Amygdala (tissue), 56 donors: ENCODE measurements around the gene GNAZ.

ENCODE experiments used
- DNase-seq, 56 donors: peaks; one replicate each; lab custom pipeline; 2025; lab: John Stamatoyannopoulos, UW

GNAZ gene

DNA sequence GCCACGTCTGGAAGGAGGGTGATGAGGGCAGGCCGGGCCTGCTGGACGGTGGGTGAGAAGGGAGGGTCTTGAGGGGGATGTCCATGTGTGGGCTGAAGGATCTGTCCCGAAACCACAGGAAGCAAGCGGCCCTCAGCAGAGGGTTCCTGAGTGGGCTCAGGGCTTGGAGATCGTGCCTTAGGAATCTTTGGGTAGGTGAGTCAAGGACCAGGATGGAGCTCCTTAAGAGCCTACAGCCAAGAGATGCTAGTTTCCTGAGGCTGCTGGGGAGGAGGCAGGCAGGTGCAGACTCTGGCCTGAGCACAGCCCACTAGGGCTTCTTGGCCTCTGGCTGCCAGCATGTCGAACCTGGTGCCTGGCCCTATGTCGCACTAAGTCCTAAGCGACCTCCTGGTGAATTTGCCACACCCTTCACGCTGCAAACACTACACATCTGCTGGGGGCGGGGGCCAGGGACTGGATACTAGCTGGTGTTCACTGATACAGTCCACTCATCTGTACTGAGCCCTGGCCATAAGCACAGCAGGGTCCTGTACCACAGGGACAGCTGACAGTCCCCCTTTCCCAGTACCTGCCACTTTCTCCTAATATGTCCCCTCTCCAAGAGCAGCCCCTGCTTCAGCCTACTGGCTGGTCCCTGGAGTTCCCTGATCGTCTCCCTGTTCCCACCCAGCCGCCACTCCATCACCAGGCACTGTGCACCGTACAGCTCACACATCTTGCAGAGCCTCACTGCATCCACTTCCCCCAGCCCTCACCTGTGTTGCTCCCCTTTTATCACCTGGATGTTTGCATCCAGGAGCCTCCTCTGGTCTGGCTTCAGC is 19.5 kb downstream of the GNAZ start:
- no peak for DNase-seq

DNA sequence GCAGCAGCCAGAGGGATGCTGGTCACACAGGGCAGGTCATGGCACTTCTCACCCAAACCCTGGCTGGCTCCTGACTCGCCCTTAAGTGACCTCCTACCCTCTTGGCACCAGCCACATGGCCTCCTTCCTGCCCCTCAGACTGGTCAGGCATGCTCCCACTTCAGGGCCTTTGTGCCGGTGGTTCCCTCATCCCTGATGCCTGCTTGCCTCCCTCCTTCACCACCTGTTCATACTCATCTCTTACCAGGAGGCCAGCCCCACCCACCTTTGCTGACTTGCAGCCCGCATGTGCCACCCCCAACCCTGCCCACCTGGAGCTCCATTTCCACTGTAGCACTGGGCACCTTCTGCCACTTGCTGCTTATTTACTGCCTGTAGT is 20.1 kb downstream of the GNAZ start:
- no peak for DNase-seq

DNA sequence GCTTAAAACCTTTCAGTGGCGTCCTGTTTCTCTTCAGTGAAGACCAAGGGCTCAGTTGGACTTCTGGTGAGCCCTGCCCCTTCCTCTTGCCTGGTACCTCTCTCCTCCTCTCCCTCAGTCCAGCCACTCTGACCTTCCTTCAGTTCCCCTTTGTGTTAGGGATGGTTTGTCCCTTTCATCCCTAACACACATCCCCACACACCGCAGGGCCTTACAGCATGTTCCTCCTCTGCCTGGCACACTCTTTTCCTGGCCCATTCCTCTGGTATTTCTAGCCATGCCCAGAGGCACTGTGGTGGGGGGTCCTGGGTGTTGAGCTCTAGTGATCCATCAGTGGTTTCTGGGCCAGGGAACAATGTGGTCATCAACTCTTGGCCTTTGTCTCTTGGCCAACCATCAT is 21.4 kb downstream of the GNAZ start:
- no peak for DNase-seq

GRCh38 chr22:23092217-23092955 is 22.1 kb downstream of the GNAZ start:
- DNase-seq = no peak

DNA sequence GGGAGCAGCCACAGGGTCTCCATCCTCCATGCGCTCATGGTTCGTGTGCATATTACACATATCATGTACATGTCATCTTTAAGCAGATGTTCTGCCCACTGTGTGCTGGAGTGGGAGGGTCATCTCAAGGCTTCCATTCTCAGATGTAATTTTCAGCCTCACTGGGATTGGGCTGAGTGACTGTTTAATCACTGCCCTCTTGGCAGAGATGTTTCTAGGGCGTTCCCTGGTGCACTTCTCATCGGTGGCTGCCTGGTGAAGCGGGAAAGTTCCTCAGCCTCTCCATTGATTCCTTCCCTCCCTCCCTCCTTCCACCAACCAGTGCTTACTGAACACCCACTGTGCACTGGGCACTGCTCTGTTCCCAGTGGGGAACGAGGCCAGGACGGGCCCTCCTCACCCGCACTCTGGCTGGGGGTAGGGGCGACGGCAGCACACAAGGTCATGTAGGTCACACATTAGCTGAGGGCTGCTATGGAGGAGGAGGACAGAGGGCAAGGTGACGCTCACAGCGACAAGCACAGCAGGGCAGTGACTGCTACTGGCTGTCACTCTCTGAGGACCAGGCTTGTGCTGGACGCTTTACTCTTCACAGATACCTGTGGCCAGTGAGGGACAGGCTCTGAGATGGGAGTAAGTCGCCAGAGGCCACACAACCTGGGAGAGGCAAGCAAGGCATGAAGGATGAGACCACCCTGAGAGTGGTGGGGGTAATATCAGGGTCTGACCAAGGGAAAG is 22.9 kb downstream of the GNAZ start:
- DNase-seq = no peak

GRCh38 chr22:23094260-23094659 is 23.9 kb downstream of the GNAZ start:
- DNase-seq = no peak

- DNase-seq = no peak
Observed at GRCh38 chr22:23094695-23095681, 24.7 kb downstream of the GNAZ start.

GRCh38 chr22:23095733-23096342 is 25.5 kb downstream of the GNAZ start:
- no peak for DNase-seq

GRCh38 chr22:23097412-23098229 is 27.3 kb downstream of the GNAZ start:
- DNase-seq = no peak

DNA sequence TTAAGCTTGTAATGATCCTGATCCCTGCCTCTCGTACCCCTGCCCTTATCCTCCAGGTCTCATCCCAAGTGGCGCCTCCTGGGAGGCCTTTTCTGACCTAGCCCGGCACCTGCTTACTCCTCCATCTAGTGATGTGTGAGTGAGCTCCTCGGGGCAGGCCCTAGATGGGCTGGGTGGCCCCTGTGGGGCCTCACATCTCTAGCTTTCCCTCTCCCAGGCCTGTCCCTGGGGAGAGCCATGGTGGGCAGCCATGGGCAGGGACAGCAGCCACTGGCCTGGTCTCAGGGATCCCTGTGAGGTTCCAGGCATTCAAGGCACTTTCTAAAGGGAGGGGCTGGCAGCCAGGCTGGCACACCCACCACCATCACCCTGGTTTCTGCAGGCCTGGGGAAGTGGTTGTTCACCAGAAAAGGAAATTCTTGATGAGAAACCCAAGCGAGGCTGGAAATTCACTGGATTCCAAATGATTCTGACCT is 27.9 kb downstream of the GNAZ start:
- DNase-seq = peak in 3 of 56 donors; percentile 49 to 63 (median 55)

DNA sequence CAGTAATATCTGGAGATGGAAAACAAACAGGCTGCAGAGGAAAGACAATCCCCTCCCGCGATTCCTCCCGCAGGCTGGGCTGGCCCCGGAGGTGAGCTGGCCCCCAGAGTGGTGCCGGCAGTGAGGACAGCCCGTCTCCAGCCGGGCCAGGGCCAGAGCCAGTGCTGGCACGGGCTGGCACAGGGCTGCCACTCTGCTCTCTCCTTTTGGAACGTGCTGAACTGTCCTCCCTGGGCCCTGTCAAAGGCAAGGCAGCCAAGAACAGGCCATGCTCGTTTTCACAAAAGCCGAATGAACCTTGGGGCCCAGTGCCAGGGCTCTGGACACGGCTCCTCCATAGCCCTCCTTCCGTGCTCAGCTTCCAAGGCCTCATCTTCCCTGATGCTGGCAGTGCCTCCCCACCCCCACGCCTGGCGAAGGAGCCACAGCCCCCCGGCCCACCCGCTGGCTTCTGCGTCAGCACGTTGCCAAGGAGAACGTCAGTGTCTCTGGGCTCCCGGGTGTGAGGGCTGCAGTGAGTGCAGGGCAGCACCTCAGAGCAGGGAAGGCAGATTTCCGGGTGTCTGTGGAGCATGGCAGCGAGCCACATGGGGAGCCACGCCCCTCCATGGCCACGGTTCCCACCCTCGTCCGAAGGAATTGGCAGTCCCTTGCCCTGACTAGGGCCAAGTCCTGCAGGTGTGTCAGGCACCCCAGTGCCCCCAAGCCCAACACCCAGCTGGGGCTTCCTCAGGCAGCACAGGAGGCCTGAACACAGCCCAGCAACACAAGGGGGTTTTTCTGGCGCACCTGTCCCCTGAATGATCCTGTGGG is 28.6 kb downstream of the GNAZ start:
- peak in 37 of 56 donors; percentile 20 to 97 (median 52) for DNase-seq

- DNase-seq = no peak
Observed at GRCh38 chr22:23099531-23099804, 29.1 kb downstream of the GNAZ start.

- no peak for DNase-seq
Observed at GRCh38 chr22:23100124-23100801, 29.9 kb downstream of the GNAZ start.

- no peak for DNase-seq
Observed at GRCh38 chr22:23101524-23101923, 31.2 kb downstream of the GNAZ start.

- DNase-seq = no peak
Observed at GRCh38 chr22:23102002-23102655, 31.8 kb downstream of the GNAZ start.

DNA sequence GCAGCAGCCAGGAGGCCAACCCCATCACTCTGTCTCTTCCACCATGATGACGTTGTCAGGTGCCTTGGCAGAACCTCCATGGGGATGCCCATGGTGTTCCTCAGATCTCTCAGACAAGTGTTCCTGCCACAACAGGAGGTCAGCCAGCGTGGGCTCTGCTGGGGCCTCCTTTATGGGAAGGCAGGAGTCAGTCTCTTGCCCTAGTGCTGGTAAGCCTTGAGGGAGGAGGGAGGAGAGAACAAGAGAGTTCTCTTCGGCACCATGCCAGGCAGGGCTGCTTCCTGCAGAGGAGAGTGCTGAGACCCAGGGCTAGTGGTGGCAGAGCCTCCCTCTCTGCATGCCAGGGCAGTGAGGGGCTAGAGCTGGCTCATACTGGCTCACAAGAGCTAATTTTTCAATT is 32.5 kb downstream of the GNAZ start:
- DNase-seq = peak in 11 of 56 donors; percentile 15 to 54 (median 30)
